ENCODE results near the gene PSME1. TPM values are rescaled to one million over a fixed set of nuclear protein-coding genes. Genes with fewer than 3 reads are reported as not detected.

Gene PSME1
- total and polyA plus RNA-seq, 2 of the 13 experiments (the other 11 are each of a cell fraction or from before 2014, with no cell fraction given), result 159 to 608 TPM

GRCh38 chr14:24146453-24146977 is 10.5 kb downstream of the PSME1 start, which contains the start of gene PSME2 (continued):
- TF ChIP-seq AKNA (CRISPR knock-in tag; IDR thresholded peaks at IDR 0.05; ENCODE audit: borderline replicate concordance) (no peak), MLX (CRISPR knock-in tag; IDR thresholded peaks at IDR 0.05) (no peak), MZF1 (CRISPR knock-in tag; IDR thresholded peaks at IDR 0.05; ENCODE audit: borderline replicate concordance) (0 out of 2 replicates have a peak, but pooled peaks have one; percentile 91), SP1 (IDR thresholded peaks at IDR 0.05) (no peak), SP1 (CRISPR knock-in tag; IDR thresholded peaks at IDR 0.05) (peak; percentile 91), THRA (CRISPR knock-in tag; IDR thresholded peaks at IDR 0.05; ENCODE audit: borderline replicate concordance) (peak; percentile 48), AHDC1 (CRISPR knock-in tag; IDR thresholded peaks at IDR 0.05; ENCODE audit: borderline replicate concordance) (no peak), ZNF124 (CRISPR knock-in tag; IDR thresholded peaks at IDR 0.05) (no peak; the same call in 1 of the 2 replicates), FOXO1 (CRISPR knock-in tag; IDR thresholded peaks at IDR 0.05) (peak; percentile 66), POGK (CRISPR knock-in tag; conservative IDR thresholded peaks at IDR 0.05) (peak; percentile 62), GPBP1L1 (CRISPR knock-in tag; IDR thresholded peaks at IDR 0.05) (no peak), IKZF1 (IDR thresholded peaks at IDR 0.05) (no peak), ZNF672 (CRISPR knock-in tag; IDR thresholded peaks at IDR 0.05) (no peak), HNRNPH1 (optimal IDR thresholded peaks at IDR 0.05; ENCODE audit: low read depth, low read length) (no peak)

Measured in HepG2 (cell line).